ENCODE results near the gene CYFIP1.

The CYFIP1 gene

GRCh38 chr15:22868928-22869327, 111.2 kb downstream of the CYFIP1 start:
- no peak for DNase-seq (ENCODE audit: low read depth)

DNA sequence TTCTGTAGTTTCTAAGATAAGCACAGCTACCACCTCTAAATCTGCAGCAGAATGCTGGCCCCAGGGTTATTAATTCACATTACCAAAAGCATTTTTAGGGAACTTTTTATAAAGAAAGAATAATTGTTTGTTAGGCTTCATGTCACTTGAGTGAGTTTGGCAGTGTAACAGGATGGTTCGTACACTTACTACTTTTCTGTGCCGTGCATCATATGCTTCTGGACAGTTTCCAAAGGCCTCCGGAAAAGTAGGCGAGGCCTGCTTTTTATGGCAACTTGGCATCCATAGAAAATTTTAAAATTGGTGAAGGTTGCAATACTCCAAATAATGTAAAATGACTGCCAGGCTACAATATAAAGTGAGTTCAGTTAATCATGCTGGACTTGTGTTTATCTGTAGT, 111.7 kb downstream of the CYFIP1 start:
- DNase-seq (ENCODE audit: low read depth), result no peak

GRCh38 chr15:22867886-22868285, 112.3 kb downstream of the CYFIP1 start:
- no peak for DNase-seq (ENCODE audit: low read depth)

DNA sequence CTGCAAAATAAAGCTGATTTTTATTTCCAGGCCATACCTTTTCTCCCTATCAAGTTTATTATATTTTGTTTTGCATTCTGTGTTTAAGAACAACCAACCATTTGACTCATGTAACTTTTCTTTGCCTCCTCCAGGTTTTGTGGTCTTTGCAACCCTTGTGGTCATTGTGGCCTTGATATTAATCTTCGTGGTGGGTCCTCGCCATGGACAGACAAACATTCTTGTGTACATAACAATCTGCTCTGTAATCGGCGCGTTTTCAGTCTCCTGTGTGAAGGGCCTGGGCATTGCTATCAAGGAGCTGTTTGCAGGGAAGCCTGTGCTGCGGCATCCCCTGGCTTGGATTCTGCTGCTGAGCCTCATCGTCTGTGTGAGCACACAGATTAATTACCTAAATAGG, 114.1 kb downstream of the CYFIP1 start:
- DNase-seq (ENCODE audit: low read depth), result no peak

DNA sequence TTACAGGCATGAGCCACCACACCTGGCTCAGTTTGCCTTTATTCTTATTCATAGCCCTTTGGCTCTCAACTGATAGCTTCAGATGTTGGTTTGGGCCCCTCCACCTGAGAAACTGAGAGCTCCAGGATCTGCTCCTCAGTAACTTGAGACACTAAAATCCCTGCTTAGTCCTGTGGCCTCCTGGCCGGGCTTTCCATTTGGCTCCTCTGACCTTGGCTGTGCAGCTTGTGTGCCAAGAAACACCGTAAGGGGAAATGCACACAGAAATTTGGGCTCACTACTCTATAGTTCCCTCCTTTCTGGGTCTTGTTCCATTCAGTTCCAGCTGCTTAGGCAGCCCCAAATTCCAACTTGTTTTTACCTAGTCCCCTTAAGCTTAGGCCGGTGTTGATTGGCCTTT, 116.8 kb downstream of the CYFIP1 start:
- DNase-seq (ENCODE audit: low read depth), result no peak

GRCh38 chr15:22861161-22861560, 119.0 kb downstream of the CYFIP1 start:
- no peak for DNase-seq (ENCODE audit: low read depth)

DNA sequence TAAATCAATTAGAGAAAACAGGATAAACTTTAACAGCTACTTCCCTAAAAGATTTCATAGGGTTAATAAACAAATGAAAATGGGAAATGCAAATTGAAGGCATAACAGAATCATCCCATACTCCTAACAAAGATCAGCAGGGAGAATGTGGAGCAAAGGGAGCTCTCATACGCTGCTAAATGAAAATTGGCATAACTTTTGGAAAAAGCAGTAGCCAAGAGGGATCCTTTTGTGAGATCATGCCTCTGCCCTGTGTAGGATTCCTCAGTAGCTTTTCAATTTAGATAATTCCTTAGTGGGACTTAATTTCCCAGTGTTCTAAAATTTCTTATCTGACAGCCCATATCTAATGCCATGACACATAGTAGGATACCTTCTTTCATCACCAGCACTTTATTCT, 123.5 kb downstream of the CYFIP1 start:
- DNase-seq (ENCODE audit: low read depth), result no peak

DNA sequence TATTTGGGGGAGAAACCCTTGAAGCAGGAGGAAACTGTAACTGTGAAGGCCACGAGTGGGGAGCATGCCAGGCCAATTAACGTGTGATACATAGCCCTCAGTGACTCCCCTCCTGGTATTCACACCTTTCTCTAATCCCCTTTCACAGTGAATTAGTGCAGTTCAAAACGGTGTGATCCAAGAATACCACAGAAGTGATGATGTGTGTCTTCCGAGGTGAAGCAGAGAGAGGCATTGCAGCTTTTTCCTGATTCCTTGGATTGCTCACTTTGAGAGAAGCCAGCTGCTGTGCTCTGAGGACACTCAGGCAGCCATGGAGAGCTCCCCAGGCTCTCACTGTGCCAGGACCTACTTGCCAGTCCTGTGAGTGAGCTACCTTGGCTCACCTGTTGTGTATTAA, 124.4 kb downstream of the CYFIP1 start:
- no peak for DNase-seq (ENCODE audit: low read depth)

DNA sequence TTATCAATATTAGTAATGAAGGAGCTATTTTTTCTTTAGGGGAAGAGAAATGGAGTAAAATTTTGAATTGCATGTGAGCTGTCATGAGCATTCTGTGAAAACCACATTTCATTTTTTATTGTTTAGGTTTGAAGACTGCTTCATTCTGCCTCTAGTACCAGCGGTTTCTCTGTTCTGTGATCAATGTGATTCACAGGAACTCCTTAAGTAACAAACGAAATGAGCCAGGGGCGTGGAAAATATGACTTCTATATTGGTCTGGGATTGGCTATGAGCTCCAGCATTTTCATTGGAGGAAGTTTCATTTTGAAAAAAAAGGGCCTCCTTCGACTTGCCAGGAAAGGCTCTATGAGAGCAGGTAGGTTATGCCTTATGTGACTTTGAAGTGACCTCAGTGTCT, 128.7 kb downstream of the CYFIP1 start:
- DNase-seq (ENCODE audit: low read depth), result no peak

DNA sequence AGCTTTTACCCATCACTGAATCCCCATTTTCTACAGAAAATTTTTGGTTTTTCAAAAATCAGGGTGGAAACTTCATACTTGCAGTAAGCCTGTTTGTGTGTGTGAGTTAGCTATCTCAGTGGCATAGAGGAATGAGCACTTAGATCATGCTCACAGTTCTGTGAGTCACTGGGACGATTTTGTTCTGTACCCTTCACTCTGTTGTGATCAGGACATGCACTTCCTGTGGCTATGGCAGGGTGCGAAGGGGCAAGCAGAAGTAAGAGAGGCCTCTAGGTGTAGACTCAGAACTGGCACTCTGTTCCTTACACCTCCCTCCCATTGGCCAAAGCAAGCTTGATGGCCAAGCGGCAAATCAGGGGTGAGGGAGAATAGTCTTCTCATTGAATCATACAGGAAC, 130.1 kb downstream of the CYFIP1 start:
- no peak for DNase-seq (ENCODE audit: low read depth)

GRCh38 chr15:22846073-22846472, 134.1 kb downstream of the CYFIP1 start:
- no peak for DNase-seq (ENCODE audit: low read depth)

- no peak for DNase-seq (ENCODE audit: low read depth)
Observed at GRCh38 chr15:22845289-22845900, 134.8 kb downstream of the CYFIP1 start.

DNA sequence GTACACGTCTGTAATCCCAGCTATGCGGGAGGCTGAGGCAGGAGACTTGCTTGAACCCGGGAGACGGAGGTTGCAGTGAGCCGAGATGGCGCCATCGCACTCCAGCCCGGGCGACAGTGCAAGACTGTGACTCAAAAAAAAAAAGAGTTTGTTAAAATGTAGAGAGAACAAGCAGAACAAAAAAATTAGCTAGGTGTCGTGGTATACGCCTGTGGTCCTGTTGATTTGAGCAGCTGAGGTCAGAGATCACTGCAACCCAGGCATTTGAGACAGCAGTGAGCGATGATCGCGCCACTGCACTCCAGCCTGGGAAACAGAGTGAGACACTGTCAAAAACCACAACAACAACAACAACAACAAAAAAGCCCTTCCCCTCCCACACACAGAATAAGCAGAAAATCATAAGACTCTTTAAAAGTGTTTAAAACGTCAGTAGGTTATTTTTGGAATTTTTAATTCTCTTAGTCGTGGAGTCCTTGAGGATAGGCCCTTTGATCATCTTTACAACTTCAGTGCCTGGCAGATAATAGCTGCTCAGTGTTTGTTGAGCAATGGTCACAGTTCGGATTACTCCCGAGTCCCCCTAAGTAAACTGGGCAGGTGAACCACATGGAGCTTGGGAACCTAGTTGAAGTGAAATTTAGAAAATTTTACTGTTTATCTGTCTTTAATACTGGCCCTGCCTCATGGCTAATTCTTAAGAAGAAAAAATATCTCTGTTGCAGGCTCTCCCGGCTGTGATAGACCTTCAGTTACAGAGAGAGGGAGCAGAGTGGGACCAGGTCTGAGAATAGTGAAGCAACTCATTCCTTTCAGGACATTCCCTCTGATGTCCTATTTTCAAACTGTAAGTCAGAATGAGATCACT, 135.5 kb downstream of the CYFIP1 start:
- no peak for DNase-seq (ENCODE audit: low read depth)

- no peak for DNase-seq (ENCODE audit: low read depth)
Observed at GRCh38 chr15:22839046-22839695, 141.0 kb downstream of the CYFIP1 start.

DNA sequence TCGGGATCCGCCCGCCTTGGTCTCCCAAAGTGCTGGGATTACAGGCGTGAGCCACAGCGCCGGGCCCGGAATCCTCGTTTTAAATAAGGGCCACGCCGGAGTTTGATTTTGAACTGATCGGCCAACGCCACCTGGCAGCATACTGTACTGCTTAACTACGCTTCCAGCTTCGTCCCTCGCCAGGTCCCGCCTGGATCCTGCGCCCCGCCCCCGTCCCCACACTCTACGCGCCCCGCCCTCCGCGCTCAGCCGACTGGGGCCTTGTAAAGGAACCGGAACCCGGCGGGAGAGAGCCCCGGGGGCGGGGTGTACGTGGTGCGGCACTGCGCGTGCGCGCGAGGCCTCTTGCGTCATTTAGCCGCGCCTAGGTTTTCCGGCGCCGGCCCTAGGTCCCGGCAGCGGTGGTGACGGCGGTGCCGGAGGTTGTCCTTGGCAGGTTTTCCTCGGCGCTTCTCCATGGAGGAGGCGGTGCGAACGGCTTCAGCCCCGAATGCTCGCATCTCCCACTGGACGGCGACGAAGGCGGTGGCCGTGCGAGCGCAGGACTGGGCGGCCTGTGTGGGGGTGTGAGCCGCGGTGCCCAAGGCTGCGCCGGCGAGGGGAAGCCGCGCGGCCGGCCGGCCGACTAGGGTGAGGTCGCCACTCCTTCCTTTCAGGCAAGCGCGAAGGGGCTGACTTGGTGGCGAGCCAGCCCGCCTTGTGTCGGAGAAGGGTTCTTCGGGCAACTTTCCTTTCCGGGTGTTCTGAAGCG, 141.7 kb downstream of the CYFIP1 start, which contains the start of gene NIPA2:
TSS of gene NIPA2 (plus strand) at position 375 of the 751 bp plus-strand sequence. CDS start 13,066 bp downstream, outside the sequence.
- DNase-seq (ENCODE audit: low read depth), result peak; percentile 97

DNA sequence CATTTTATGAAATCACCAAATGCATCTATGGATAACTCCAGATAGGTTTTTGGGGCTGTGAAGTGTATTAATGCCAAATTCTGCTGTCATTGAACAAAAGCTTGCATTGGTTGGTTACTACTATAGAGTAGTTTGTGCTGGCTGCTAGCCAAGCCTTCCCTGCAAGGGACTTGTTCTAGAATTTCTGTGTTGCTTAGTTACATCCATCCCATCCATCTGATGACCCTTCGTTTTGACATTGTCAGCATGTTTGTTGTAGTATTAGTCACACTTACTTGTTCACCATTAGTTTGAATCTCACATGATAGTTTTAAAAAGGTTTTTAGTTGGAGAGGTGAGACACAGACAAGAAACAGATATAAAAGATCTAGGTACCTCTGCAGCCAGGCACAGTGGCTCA, 148.7 kb downstream of the CYFIP1 start:
- DNase-seq (ENCODE audit: low read depth), result no peak

- DNase-seq (ENCODE audit: low read depth), result no peak
Observed at GRCh38 chr15:22827125-22827524, 153.0 kb downstream of the CYFIP1 start.

DNA sequence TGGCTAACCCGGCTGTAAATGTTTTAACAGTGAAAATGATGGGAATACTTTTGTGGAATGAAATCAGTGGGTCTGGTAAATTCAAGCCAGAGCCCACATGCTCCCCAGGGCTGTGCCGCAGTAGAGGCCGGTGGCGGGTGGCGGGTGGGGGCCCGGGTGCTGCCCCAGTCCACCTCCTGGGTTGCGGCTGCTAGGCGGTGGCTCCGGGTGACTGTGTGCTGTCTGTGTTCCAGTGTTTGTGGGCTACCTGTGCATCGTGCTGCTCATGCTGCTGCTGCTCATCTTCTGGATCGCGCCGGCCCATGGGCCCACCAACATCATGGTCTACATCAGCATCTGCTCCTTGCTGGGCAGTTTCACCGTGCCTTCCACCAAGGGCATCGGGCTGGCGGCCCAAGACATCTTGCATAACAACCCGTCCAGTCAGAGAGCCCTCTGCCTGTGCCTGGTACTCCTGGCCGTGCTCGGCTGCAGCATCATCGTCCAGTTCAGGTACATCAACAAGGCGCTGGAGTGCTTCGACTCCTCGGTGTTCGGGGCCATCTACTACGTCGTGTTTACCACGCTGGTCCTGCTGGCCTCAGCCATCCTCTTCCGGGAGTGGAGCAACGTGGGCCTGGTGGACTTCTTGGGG, 156.6 kb downstream of the CYFIP1 start:
- no peak for DNase-seq (ENCODE audit: low read depth)

DNA sequence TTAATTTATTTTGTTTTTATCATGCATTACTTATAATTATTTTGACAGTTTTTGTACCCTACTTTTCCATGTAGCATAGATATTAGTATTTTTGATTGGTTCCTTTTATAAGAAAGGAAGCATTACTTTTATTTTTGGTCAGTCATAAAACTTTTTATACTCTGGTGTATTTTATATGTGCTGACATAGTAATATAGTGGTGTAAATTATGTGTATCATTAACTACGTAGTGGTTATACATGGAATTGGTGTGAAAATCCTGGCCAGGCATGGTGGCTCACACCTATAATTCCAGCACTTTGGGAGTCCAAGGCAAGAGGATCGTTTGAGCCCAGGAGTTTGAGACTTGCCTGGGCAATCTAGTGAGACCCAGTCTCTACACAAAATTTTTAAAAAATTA, 160.5 kb downstream of the CYFIP1 start:
- no peak for DNase-seq (ENCODE audit: low read depth)

Measured in stimulated activated CD8-positive, alpha-beta memory T cell treated with anti-CD3 and anti-CD28 coated beads, Interleukin-12 subunit alpha, Interleukin-12 subunit beta, amount 100 ng/mL, for 4 hours (primary cell).